D341Med (cell line): Measurements from ENCODE around the gene MLPH.

Source experiments
- DNase-seq: peaks from one replicate; pipeline ENCODE4 v3.0.0; 2012; ENCODE audit warnings: low spot score

The MLPH gene

GRCh38 chr2:237603718-237604362, 116.8 kb downstream of the MLPH start:
- no peak for DNase-seq

- DNase-seq: no peak
Observed at GRCh38 chr2:237604391-237604790, 117.3 kb downstream of the MLPH start.
